ENCODE results near the gene ADGRG2. TPM values are rescaled to one million over a fixed set of nuclear protein-coding genes. Genes with fewer than 3 reads are reported as not detected.

The ADGRG2 gene
- total and polyA plus RNA-seq, 9 of the 15 experiments (the other 6 are each of a cell fraction or from before 2014, with no cell fraction given): 0.03 TPM; not detected in 8

GRCh38 chrX:19003756-19004155 is 118.5 kb downstream of the ADGRG2 start:
- Histone ChIP-seq H3K9ac (ENCODE audit: insufficient read depth in 1 of 2, low read depth in 2 of 2, low read length in 2 of 2) (no peak overlapping the region), H3K27ac (ENCODE audit: extremely low read depth, low read depth, low read length) (no peak overlapping the region), H3K27me3 (ENCODE audit: control insufficient read depth in 2 of 2, insufficient read depth in 2 of 2, low read length in 2 of 2) (peaks cover 0 to 4% of the 10 kb centered on the region in 2 experiments; a peak in 1 of 5 replicates), H3K9me1 (ENCODE audit: control insufficient read depth, insufficient read depth, low read length) (no peaks in the 10 kb centered on the region), H3K79me2 (ENCODE audit: control insufficient read depth, insufficient read depth, low read length) (no peaks in the 10 kb centered on the region), H3K36me3 (ENCODE audit: control insufficient read depth, insufficient read depth, low read length) (no peaks in the 10 kb centered on the region), H3K4me3 (no peak overlapping the region), H3K4me2 (ENCODE audit: insufficient read depth, low read length) (no peak overlapping the region), H3K9me3 (replicated peaks; ENCODE audit: control insufficient read depth, insufficient read depth, low read depth, low read length) (no peaks in the 10 kb centered on the region), H2AFZ (ENCODE audit: low read depth, low read length) (no peak overlapping the region), H4K20me1 (replicated peaks; ENCODE audit: control insufficient read depth, insufficient read depth, low read length) (no peaks in the 10 kb centered on the region), H3K4me1 (replicated peaks in 1 of 2; ENCODE audit: control insufficient read depth in 2 of 2, insufficient read depth in 2 of 2, low read length in 2 of 2) (no peaks in the 10 kb centered on the region)
- no TSS peak for BruUV-seq (replicated peaks)
- in situ Hi-C loops (cut with MboI): no loop called here
- WGBS (ENCODE audit: insufficient coverage, low coverage, missing lambda C conversion rate): 23% methylated on average over 4 of the region's 5 CpGs
- intact Hi-C loops (cut with micrococcal nuclease): no loop called here
- DNase-seq (ENCODE audit: extremely low read depth in 1 of 4, low spot score in 3 of 4): no peak
- TF ChIP-seq KDM2B (CRISPR knock-in tag; IDR thresholded peaks at IDR 0.05) (no peak), E2F6 (IDR thresholded peaks at IDR 0.05; ENCODE audit: borderline replicate concordance in 1 of 2, extremely low read depth in 1 of 2, insufficient read depth in 1 of 2, insufficient read length in 1 of 2, low read depth in 1 of 2, low read length in 1 of 2, poor library complexity in 1 of 2, severe bottlenecking in 1 of 2) (no peak), ARID3B (CRISPR knock-in tag; IDR thresholded peaks at IDR 0.05; ENCODE audit: borderline replicate concordance) (no peak), RFX7 (CRISPR knock-in tag; IDR thresholded peaks at IDR 0.05) (no peak), THRA (IDR thresholded peaks at IDR 0.05) (no peak), KLF1 (tag; IDR thresholded peaks at IDR 0.05) (no peak), THRB (CRISPR knock-in tag; conservative IDR thresholded peaks at IDR 0.05) (no peak), ZNF347 (CRISPR knock-in tag; IDR thresholded peaks at IDR 0.05; ENCODE audit: low read depth) (no peak), LEF1 (IDR thresholded peaks at IDR 0.05) (no peak), PYGO2 (tag; IDR thresholded peaks at IDR 0.05) (no peak)
- ATAC-seq: no peak
- POLR2A ChIA-PET: interaction anchor here (0.5 kb wide), 1 partner anchor 560 kb away, joined by 3 read pairs; no protein-coding TSS in a partner anchor
- FAIRE-seq: no peak
- CTCF ChIA-PET (ENCODE audit: low intra/inter-chr PET ratio): no interaction called here

All from K562 (cell line).